GDM1 (cell line): ENCODE results near the gene SCUBE1.
"Not testable (repeated sequence)": the region's sequence is repeated elsewhere in the genome, so short reads cannot be mapped to it uniquely, and the experiment has no call there.

Source experiments
- DNase-seq: peaks from one replicate; lab custom pipeline; 2025; lab: John Stamatoyannopoulos, UW

The SCUBE1 gene

DNA sequence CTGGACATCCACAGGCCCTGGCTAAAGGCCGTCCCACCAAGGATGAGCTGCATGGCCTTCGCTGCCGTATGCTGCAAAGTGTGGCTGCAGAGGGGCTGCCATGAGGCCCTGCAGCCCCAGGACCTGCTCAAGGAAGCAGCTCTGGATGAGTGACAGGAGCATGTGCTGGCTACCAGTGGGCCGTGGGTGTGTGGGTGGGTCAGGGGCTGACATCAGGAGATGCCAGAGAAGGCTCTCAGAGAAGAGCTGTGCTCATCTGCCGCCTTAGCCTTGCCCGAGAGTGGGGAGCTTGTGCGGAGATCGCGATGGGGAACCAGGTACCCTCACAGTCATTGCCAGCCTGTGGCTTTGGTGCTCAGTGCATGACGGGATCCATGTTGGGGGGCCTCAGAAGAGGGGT lies 41.3 kb downstream of the SCUBE1 start:
- DNase-seq = no peak

DNA sequence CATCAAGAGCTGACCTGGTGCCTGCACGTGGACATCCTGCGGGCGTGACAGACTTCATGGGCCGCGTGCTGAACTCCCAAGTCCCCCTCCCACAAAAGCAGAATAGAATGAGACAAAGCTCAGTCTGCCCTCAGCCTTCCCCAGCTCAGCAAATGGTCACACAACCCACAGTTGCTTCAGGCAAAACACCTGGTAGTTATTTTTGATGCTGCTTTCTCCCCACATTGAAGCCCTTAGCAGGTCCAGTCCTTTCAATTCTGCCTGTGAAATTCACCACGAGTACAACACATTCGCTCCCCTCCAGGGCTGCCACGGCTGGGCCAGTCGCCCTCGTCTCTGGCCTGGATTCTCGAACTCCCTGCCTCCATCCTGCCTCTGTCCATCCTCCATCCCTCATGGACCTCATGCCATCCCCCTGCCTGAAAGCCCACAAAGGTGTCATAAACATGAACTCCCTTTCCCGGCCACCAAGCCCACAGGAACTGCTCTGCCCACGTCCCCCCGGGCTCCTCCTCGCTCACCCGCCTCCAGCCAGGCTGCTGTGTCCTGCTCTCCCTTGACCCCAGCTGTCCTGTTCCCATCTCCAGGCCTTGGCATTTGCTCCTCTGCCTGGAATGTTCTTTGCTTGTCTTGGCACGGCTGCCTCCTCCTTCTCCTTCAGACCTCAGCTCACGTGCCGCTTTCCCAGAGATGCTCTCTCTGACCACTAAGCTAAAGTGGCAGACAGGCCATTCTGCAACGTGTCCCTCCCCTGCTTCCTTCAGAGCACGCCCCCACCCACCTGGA lies 42.1 kb downstream of the SCUBE1 start:
- DNase-seq = no peak

DNA sequence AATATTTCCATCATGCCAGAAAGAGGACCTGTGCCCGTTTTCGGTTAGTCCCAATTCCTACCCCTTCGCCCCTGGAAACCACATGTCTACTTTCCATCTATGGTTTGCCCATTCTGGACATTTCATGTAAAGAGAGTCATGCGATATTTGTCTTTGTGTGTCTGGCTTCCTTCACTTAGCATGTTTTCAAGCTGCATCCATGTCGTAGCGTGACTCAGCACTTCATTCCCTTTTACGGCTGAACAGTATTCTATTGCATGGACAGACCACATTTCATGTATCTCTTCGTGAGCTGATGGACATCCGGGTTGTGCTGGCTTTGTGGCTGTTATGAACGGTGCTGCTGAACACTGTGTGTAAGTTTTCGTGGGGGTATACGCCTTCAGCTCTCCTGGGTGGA lies 43.4 kb downstream of the SCUBE1 start:
- no peak for DNase-seq

DNA sequence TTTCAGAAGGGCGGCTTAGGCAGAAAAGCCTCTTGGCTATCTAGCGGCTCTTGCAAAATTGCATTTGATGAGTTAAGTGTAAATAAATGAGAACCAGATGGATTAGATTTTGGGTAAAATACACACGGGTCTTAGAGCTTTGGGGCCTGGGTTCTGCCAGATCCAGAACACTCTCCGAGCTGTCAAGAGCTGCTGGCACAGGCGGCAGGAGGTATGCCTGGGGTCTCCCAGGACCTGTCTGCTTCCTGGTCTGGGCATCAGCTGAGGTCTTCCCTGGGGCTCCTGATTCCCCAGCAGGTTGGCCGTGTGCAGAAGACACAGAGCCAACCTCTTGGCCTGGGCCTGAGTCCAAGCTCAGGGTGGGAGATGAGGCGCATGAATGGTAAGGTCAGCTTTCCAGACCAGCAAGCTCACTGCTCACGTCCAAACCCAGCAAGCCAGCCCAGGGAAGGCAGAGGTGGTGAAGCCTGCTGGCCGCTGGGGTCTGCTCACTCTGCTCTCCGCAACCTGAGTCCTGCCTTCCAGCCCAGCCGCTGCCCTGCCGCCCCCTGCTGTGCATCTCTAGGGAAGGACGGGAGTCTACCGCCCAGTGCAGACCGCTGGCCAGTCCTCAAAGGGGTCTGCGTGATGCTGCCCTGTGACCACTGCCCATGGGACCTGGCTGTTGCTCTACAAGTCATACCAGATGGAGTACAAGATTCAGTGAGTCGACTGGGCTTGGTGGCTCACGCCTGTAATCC lies 44.9 kb downstream of the SCUBE1 start:
- DNase-seq = no peak

DNA sequence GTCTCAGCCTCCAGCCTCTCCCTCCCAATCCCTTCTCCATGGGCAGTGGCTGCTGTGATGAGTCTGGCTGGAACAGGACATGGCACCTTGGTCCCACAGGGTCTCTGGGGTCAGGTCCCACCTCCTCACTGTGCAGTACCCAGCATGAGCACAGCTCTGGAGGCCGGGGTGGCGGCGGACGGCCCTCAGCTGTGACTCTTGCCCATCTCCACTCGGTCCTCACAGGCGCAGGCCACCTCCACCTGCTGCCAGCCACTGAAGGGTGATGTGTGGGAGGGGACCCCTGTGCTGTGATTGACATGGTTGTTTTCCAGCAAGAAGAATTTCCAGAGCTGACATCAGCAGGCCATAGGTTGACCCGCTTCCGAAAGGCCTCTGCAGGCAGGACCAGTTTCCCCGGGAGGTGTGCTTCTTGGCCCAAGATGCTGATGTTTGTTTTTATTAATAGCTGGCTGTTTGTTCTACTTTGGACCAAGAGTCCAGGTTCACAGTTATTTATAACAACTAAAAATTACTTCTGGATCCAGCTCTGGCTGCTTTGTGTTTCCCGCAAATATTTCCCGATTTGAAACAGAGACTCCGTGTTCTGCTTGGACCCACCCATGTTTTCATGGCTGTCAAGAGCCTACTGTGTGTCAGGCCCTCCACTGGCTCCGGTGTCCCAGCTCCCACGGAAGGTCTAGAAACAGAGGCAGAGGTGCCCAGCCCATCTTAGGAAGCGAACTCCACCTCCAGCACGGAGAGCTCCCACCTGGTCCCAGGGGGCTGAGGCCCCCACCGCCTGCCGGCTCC lies 45.7 kb downstream of the SCUBE1 start:
- no peak for DNase-seq

DNA sequence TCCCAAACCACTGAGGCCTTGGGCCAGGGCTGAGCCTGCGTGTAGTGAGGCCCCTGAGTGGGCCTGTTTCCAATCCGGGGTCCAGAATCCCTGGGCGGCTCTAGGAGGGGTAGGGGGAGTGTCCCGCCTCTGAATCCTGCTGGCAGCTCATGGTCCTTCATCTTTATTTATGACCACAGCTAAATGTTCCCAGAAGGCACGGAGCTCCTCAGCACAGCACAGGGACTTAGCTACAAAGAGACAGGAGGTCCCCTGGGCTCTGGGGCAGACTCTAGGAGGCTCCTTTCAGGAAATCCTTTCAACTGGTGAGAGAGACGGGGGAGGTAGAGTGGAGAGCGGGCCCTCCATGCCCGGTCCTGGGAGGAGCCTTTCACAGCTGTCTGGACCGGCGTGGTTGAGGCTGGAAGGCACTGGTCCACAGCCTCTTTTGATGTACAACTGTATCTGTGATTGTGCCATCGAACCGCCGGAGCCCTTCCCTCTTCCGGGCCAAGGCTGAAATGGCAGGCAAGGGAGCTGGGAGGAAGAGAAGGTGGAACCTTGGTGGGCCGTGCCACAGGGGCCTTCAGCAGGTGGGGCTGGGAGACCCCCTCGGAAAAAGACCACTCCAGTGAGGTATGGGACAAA lies 46.8 kb downstream of the SCUBE1 start:
- DNase-seq = no peak

DNA sequence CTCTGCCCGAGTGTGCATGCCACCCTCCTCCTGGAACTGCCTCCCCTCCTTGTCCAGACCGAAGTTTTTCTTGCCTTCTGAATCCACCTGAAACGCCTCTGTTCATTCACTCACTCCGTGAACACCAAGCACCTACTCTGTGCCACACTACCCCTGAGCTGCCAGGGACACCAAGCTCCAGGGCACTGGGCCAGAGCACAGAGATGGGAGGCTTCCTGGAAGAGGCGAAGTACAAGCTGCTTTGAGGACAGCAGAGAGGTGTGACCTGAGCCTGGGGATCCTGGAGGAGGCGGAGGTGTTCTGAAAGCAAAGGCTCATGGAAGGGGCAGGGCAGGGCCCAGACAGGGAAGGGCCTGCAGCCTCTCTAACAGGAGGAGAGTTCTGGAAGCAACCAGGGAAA lies 47.5 kb downstream of the SCUBE1 start:
- no peak for DNase-seq

DNA sequence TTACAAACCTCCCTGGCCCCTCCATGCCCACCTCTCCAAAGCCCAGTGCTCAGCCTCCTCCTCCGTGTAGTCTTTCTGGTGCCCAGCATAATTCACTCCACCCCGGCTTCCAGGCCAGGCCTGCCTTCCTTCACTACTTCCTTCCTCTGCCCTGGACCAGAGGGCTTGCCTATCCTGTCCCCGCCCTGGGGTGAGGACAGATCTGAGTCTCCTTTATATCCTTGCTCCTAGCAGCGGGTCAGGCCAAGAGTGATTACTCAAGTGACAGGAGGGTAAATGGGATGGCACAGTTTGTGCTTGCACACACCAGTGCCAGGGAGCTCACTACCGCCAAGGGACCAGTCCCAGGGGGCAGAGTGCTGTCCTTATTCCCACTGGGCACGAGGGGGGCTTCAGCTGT lies 48.0 kb downstream of the SCUBE1 start:
- DNase-seq = no peak

DNA sequence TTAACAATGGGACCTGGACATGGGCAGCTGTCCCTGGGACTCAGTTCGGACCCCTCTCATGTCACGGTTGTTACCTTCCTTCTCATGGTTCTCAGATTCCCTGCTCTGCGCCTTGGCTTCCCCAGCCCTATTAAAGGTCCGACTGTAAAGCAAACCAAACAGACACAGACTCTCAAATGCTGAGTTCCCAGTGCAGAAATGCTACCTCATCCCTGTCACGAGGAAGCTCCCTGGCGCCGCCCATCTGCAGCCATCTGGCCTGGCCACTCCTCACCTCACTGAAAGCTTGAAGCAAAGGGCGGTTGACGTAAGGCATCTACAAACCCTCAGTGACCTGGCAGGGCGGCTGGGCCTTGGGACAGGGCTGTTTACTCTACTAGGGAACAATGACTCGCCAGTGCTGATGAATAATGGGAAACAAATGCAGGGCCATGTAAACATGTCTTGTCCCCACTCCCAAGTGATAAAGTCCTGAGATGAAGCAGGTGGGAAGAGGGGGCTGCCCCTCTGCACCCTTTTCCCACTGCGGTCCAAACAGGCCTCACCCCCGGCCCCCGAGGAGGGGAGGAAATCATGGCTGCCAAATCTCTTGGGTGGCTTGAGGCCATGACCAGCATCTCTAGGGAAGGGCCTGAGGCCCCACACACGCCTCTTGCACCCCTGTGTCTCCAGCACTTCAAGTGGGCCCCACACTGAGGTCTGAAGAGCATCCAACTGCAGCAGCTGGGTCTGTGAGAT lies 49.3 kb downstream of the SCUBE1 start:
- DNase-seq = no peak

DNA sequence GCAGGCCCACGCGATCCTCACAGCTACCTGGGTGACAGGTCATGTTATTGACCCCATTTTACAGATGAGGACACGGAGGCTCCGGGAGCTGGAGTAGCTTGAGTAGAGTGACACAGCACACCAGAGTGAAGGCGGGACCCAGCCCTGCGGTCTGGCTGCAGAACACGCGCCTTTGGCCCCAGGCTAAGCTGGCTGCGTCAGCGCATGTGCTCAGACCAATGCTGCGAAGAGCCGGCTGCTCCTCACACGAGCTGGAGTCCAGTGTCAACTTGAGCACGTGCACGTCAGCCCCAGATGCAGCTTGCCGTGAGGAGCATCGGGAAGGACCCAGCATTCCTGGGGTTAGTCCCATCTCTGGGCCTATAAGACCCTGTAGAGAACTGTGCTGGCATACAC lies 49.9 kb downstream of the SCUBE1 start:
- no peak for DNase-seq

DNA sequence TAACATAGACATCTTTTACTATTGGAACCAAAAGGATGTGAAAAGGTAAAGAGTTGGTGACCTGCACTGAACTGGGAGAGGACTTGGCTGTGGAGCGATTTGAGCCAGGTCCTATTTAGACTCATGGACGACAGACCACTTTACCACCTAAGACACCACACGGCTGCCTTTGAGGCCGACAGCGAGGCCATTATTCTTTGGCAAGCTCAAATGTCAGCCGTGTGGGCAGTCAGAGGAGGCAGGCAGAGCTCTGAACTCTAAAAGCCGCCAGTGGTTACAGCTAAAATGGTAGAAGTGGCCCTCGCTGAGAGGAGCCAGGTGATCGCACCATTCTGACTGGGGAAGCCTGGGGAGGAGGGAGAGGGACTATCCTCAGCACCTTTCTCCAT lies 50.5 kb downstream of the SCUBE1 start:
- no peak for DNase-seq

DNA sequence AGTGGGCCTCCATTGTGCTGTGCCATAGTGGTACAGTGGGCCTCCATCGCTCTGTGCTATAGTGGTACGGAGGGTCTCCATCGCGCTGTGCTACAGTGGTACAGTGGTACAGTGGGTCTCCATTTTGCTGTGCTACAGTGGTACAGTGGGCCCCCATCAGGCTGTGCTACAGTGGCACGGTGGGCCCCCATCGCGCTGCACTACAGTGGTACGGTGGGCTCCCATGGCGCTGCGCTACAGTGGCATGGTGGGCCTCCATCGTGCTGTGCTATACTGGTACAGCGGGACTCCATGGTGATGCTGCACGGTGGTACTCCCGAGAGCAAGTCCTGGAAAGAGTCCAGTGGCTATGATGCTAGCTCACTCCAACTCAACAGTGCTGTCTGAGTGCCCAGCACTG lies 51.8 kb downstream of the SCUBE1 start:
- no peak for DNase-seq

DNA sequence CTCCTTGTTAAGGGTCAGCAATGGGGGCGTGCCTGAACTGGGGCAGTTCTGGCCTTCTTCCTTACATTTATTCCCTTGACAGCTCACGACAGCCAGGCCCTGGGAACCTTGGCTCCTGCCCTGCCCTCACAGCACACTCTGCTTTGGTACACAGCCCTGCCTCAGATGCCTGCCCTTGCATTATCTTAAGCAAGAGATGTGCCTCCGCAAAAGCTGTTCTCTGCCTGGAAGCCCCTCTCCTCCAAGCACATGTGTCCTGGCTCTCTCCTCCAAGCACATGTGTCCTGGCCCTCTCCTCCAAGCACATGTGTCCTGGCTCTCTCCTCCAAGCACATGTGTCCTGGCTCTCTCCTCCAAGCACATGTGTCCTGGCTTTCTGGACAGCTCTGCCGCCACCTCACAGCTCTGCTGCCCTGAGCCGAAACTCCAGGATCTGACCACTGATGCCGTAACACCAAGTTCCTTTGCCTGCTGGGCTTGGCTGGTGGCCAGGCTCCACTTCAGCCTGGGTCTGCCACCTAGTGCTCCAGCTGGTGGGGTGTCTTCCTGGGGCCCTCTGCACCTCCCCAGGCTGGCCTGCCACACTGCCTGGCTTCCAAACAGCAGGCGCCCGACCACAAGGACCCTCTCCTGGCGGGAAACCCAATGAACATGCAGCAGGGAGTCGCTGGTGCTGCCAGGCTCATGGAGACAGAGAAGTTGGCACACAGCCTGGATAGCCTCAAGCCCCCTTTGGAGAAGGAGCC lies 53.0 kb downstream of the SCUBE1 start:
- no peak for DNase-seq

DNA sequence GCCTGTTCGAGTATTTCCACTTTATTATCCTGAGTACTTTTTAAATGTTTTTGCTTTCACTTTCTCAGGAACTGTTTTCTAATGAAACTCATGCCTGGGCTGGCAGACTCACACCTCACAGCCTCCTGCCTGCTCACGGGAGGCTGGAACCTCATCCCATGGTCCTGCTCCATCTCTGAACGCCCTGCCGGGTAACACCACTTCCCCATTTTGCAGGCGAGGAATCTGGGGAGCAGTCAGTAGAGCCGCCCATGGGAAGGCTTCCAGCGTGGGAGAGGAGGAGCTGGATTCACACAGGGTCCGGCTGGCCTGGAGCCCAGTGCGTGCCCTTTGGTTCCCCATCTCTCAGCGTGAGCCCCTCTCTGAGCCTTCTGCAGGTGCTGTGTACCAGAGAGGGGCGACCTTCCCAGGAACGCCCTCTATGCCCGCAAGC lies 53.6 kb downstream of the SCUBE1 start:
- no peak for DNase-seq

DNA sequence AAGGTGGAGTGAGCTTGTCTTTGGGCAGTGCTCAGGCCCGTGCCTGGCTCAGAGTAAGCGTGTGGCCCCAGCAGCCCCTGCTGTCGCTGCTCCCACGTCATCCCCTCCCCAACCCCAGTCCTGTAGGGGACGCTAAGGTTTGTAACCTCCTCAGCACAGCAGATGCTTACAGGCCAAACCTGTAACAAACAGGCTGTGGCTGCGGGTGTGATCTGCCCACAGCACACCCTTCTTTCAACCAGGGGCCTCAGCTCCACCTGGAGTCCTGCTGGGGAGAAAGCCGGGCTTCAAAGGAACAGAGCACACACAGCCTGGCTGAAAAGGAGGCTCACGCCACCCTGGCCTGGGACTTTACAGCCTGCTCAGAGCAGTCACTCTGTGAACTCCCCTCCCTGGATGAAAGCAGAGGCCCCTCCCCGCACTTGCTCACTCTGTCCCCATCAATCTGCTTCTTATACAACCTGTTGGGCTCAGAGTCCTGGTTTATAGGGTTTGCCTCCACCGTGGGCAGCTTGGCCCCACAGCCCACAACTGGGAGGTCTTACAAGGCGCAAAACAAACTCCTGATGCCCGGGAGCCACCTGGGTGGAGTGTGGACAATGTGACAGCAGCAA lies 54.3 kb downstream of the SCUBE1 start:
- DNase-seq = no peak

DNA sequence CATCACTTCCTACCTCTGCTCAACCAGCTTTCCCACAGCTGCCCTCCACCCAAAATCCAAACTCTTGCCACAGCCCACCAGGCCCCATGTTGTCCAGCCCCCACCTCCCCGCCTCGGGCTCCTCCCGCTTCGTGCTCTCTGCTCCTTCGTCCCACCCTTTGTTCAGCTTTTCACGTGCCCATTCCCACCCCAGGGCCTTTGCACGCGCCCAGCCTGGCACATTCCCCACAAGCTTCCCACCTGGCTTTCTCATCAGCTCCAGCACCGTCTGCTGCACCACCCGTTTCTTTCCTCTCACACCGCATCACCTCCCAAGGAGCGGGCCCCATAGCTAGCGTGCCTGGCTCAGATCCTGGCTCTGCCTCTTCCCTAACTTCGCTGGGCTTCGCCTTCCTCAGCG lies 54.8 kb downstream of the SCUBE1 start:
- DNase-seq = no peak

DNA sequence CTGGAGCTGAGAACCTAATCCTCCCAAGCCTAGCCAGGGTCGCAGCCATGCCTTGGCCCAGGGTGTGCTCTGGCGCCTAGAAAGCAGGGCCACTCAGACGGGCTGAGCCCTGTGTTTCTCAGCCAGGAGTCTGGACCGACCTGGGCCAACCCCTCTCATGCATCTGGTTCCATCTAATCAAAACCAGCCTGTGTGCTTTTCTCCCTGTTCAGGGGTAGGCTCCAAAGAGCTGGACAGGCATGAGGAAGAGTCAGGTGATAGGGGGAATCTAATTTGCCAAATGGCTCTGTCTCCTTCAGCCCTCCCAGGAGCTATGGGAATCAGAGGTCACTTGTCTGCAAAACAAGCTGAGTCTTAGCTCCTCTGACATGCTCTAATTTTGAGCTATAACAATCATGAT lies 55.7 kb downstream of the SCUBE1 start:
- no peak for DNase-seq

DNA sequence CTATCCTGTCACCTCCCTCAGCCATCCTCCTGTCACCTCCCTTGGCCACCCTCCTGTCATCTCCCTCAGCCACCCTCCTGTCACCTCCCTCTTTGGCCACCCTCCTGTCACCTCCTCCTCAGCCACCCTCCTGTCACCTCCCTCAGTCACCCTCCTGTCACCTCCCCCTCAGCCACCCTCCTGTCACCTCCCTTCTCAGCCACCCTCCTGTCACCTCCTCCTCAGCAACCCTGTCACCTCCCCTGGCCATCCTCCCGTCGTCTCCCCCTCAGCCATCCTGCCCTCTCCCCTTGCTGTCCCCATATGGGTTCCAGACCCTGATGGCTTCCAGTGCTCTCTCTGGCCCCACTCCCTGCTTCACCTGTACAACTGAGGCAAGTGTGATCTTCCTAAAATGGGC lies 61.8 kb downstream of the SCUBE1 start:
- no peak for DNase-seq

DNA sequence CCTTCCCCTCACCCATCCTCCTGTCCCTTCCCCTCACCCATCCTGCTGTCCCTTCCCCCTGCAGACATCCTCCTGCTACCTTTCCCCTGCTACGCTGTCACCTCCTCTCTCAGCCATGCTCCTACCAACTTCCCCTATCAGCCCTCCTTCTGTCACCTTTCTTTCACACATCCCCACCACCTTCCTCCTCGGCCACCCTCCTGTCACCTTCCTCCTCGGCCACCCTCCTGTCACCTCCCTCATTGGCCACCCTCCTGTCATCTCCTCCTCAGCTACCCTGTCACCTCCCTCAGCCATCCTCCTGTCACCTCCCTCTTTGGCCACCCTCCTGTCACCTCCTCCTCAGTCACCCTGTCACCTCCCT lies 62.7 kb downstream of the SCUBE1 start:
- not testable (repeated sequence) for DNase-seq

DNA sequence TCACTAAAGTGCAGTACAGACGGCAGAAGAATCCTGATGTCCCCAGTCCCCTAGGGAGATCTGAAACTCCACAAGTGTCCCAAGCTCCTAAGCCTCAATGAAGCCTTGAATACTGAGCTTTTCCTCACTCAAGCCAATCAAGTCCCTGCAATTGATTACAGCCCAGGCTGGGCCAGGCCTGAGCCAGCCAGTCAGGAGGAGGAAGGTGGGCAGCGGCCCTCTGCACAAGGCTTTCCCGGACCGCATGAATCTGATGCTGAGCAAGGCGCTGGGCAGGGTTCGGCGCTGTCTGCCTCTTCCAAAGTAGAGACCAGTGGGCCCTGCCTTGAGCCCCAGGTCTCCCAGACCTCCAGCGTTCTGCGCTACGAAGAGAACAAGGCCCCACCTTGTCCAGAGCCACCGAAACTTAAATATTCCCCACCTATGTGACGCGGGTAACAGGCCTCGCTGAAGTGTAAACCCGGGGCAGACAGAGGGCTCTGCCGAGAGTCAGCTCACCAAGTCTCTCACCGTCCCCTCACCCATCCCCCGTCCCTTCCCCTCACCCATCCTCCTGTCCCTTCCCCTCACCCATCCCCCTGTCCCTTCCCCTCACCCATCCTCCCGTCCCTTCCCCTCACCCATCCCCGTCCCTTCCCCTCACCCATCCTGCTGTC lies 63.2 kb downstream of the SCUBE1 start:
- DNase-seq = no peak
